ENCODE results near the gene OR1E2. TPM values are rescaled to one million over a fixed set of nuclear protein-coding genes. Genes with fewer than 3 reads are reported as not detected.
"Not testable (repeated sequence)": the region's sequence is repeated elsewhere in the genome, so short reads cannot be mapped to it uniquely, and the experiment has no call there.

The OR1E2 gene
- total RNA-seq, 1 donor from 2014 or later, result not detected

GRCh38 chr17:3397801-3398200, 35.8 kb downstream of the OR1E2 start:
- not testable (repeated sequence) for DNase-seq

- no peak for DNase-seq
Measured at GRCh38 chr17:3389791-3390190, 43.9 kb downstream of the OR1E2 start.

GRCh38 chr17:3385869-3386816, 47.5 kb downstream of the OR1E2 start, which contains the start of gene OR3A2:
TSS of gene OR3A2 (minus strand) at chr17:3386308.
- DNase-seq, result no peak

Other genes starting within 250 kb of the OR1E2 start
- gene OR1A2, start 236.3 kb downstream of the OR1E2 start, total RNA-seq, result not detected
- not detected for gene OR1A1, start 226.2 kb downstream of the OR1E2 start, total RNA-seq
- gene OR3A1, start 135.5 kb downstream of the OR1E2 start, total RNA-seq, result 0.20 TPM
- 0.30 TPM for gene OR3A2, start 47.5 kb downstream of the OR1E2 start, total RNA-seq
- not detected for gene OR1E1, start 35.4 kb downstream of the OR1E2 start, total RNA-seq
- gene OR3A3, start 22.5 kb downstream of the OR1E2 start, total RNA-seq, result not detected
- 0.39 TPM for gene SPATA22, start 38.0 kb upstream of the OR1E2 start, total RNA-seq
- 5.5 TPM for gene ASPA, start 42.2 kb upstream of the OR1E2 start, total RNA-seq
- 13.5 TPM for gene TRPV3, start 124.0 kb upstream of the OR1E2 start, total RNA-seq
- gene TRPV1, start 175.6 kb upstream of the OR1E2 start, total RNA-seq, result 4.9 TPM
- gene SHPK, start 202.4 kb upstream of the OR1E2 start, total RNA-seq, result 10.9 TPM
- 9.1 TPM for gene CTNS, start 202.9 kb upstream of the OR1E2 start, total RNA-seq
- 42.7 TPM for gene TAX1BP3, start 234.7 kb upstream of the OR1E2 start, total RNA-seq
- 6.6 TPM for gene EMC6, start 235.0 kb upstream of the OR1E2 start, total RNA-seq

Measured in skin of body (tissue), 2 donors.